B cell (primary cell): Measurements from ENCODE around the gene SLC5A5. TPM values are rescaled to one million over a fixed set of nuclear protein-coding genes. Genes with fewer than 3 reads are reported as not detected.

ENCODE experiments used
- ATAC-seq: fragments of 200-7000 bp; cut with Tn5 transposase; one replicate; pipeline ENCODE4 v1.10.0; 2021; ENCODE audit warnings: low read depth, mild to moderate bottlenecking, moderate number of reproducible peaks, moderate library complexity
- CTCF ChIA-PET: fragments of 350-600 bp; sonication (Branson Sonifier 250); formaldehyde crosslinking; loops from one replicate; lab custom pipeline; 2021; ENCODE audit warnings: antibody characterized with exemption, inconsistent platforms; lab: Charles Lee
- POLR2A ChIA-PET: fragments of 350-600 bp; sonication (Branson Sonifier 250); formaldehyde crosslinking; loops from one replicate; lab custom pipeline; 2021; ENCODE audit warnings: antibody characterized with exemption; lab: Charles Lee
- DNase-seq: peaks from one replicate; pipeline ENCODE4 v3.0.0; 2013
- H2AFZ ChIP-seq: 2 replicates; pipeline ENCODE4 v1.6.1; 2012; ENCODE audit warnings: mild to moderate bottlenecking, low read depth, low read length; ENCODE audit not compliant: insufficient read depth, poor library complexity, severe bottlenecking
- H3K27ac ChIP-seq, 2 donors: 1 replicate in 1 of 2; 2 replicates in 1 of 2; pipeline ENCODE4 v1.5.1; 2012 to 2013; ENCODE audit warnings: low read length in 2 of 2, mild to moderate bottlenecking in 2 of 2, moderate library complexity in 1 of 2
- H3K27me3 ChIP-seq, 4 experiments: fragments of 200-600 bp in 1 of 4; sonication (generic) in 1 of 4; replicated peaks in 1 of 4; 1 replicate in 2 of 4; 2 replicates in 2 of 4; pipeline versions ENCODE4 v1.6.1 to v1.7.0; 2013 to 2016; ENCODE audit warnings: low read length in 3 of 4, mild to moderate bottlenecking in 2 of 4, mixed read lengths in 1 of 4, moderate library complexity in 1 of 4; ENCODE audit not compliant: insufficient read depth in 4 of 4, control insufficient read depth in 3 of 4; ENCODE audit errors: control extremely low read depth in 1 of 4
- H3K36me3 ChIP-seq, 2 experiments: replicated peaks in 1 of 2; 1 replicate in 1 of 2; 2 replicates in 1 of 2; pipeline versions ENCODE4 v1.6.1 to v1.7.1; 2013; ENCODE audit warnings: low read length in 1 of 2; ENCODE audit not compliant: insufficient read depth in 2 of 2, control insufficient read depth in 1 of 2; ENCODE audit errors: control extremely low read depth in 1 of 2, extremely low read depth in 1 of 2
- H3K4me1 ChIP-seq, 2 donors: fragments of 200-600 bp in 1 of 2; sonication (generic) in 1 of 2; 1 replicate in 1 of 2; 2 replicates in 1 of 2; pipeline versions ENCODE4 v1.5.1 to v1.6.1; 2013 to 2017; ENCODE audit warnings: low read length in 2 of 2; ENCODE audit not compliant: control insufficient read depth in 2 of 2, insufficient read depth in 2 of 2
- H3K4me2 ChIP-seq: replicated peaks from 2 replicates; pipeline ENCODE3; 2012; ENCODE audit warnings: mild to moderate bottlenecking, low read depth, low read length; ENCODE audit not compliant: poor library complexity, severe bottlenecking
- H3K4me3 ChIP-seq, 5 experiments: fragments of 200-600 bp in 1 of 5; sonication (generic) in 1 of 5; 1 replicate in 3 of 5; 2 replicates in 2 of 5; pipeline versions ENCODE4 v1.5.1 to v1.7.0; 2011 to 2016; ENCODE audit warnings: low read length in 4 of 5, mild to moderate bottlenecking in 4 of 5, low read depth in 2 of 5, control low read depth in 1 of 5, moderate library complexity in 1 of 5; ENCODE audit not compliant: insufficient read depth in 1 of 5; ENCODE audit errors: control extremely low read depth in 1 of 5, extremely low read depth in 1 of 5
- H3K79me2 ChIP-seq: fragments of 200-600 bp; sonication (generic); one replicate; pipeline ENCODE4 v1.6.0; 2016; ENCODE audit warnings: low read length; ENCODE audit not compliant: control insufficient read depth, insufficient read depth
- H3K9ac ChIP-seq: fragments of 200-600 bp; sonication (generic); 2 replicates; pipeline ENCODE4 v1.6.1; 2017; ENCODE audit warnings: mild to moderate bottlenecking, low read length, moderate library complexity
- H3K9me3 ChIP-seq, 3 donors: one replicate each; pipeline versions ENCODE4 v1.6.1 to v1.7.1; 2013; ENCODE audit warnings: low read length in 2 of 3; ENCODE audit not compliant: control insufficient read depth in 2 of 3, insufficient read depth in 1 of 3; ENCODE audit errors: control extremely low read depth in 1 of 3
- H4K20me1 ChIP-seq: 2 replicates; pipeline ENCODE4 v1.6.0; 2012; ENCODE audit warnings: mild to moderate bottlenecking, low read length; ENCODE audit not compliant: insufficient read depth, control insufficient read depth, poor library complexity, severe bottlenecking
- H3K27ac Mint-ChIP-seq: one replicate; pipeline ENCODE4 v1.8.0; 2021; ENCODE audit warnings: mixed read lengths
- H3K27me3 Mint-ChIP-seq: one replicate; pipeline ENCODE4 v1.8.0; 2021; ENCODE audit warnings: mixed read lengths
- H3K4me1 Mint-ChIP-seq: one replicate; pipeline ENCODE4 v1.8.0; 2021; ENCODE audit warnings: mixed read lengths
- H3K4me3 Mint-ChIP-seq: one replicate; pipeline ENCODE4 v1.8.0; 2021; ENCODE audit warnings: mixed read lengths
- H3K9me3 Mint-ChIP-seq: one replicate; pipeline ENCODE4 v1.8.0; 2022; ENCODE audit warnings: mixed read lengths; ENCODE audit not compliant: insufficient read depth
- EZH2 ChIP-seq: IDR thresholded peaks from 2 replicates; pipeline ENCODE4 v1.6.1; 2012; ENCODE audit warnings: borderline replicate concordance, low read depth, mild to moderate bottlenecking, moderate library complexity, low read length; ENCODE audit not compliant: insufficient read depth, poor library complexity, severe bottlenecking
- WGBS: methylation state at CpG from one replicate; pipeline ENCODE4 v1.1.5; 2013; ENCODE audit warnings: missing lambda C conversion rate; ENCODE audit not compliant: insufficient coverage; 5-methylcytosine and 5-hydroxymethylcytosine counted together
- intact Hi-C: fragments of 100-400 bp; cut with micrococcal nuclease; formaldehyde crosslinking; loops from one replicate; pipeline ENCODE4 v1.10.0; 2022
- polyA plus RNA-seq: library from polyadenylated mRNA; depleted of rRNA; stranded (reverse); fragments of >200 nt; gene quantifications from 2 replicates; pipeline ENCODE4 v1.2.3, GENCODE V29; 2012
- total RNA-seq, 2 donors: library from RNA; stranded (reverse); fragments of 120-200 nt in 1 of 2; gene quantifications; 1 replicate in 1 of 2; 2 replicates in 1 of 2; pipeline versions ENCODE4 v1.2.3 to v1.2.4, GENCODE V29; 2013 to 2022
- TF ChIP-seq, protein P1 (sequence below): fragments of 200-600 bp; IDR thresholded peaks from one replicate; pipeline ENCODE4 v1.8.0; 2022; ENCODE audit warnings: antibody characterized with exemption, mild to moderate bottlenecking

Gene SLC5A5
- total and polyA plus RNA-seq, 2 donors (not counting 1 experiment from before 2014, with no cell fraction given) = 0.07 to 0.40 TPM

DNA sequence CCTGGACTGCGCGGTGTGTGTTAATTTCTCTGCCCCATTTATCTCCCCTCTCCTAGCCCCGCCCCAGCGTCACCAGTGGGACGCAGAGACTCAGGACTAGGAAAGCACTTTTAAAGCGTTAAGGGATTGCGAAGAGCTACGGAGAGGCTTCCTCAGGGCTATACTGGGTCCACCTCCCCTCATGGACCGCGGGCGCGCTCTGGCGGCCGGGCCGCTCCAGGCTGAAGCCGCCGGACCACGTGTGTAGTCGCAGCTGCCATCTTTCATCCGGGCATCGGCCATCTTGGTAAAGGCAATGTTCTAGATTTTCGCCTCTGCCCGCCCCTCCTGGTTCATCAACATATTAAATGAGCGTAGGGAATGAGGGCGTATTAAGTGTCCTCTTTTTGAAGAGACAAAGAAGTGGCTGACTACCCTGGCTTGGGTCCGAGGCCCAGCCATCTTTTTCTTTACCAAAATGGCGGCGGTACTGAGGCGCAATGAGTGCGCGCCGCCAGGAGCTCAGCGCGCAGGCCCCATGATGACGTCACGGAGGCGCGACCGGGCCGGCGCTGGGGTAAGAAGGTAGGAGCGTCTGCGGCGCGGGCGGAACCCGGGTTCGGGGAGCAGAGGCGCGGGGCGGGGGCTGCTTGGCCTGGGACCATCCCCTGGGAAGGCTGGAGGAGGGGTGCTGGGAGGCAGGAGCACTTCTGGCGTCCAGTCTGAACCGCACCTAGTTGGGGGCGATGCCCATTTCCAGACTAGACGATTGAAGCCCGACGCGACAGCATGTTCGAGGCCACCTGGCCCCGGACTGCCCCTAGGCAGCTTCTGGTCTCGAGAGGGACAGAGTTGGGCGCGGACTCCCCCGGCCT is 61.0 kb downstream of the SLC5A5 start, which contains the start of gene CCDC124:
Gene CCDC124, plus strand, starts transcription at position 531 of the 854 bp plus-strand sequence. CDS start 3,406 bp downstream, outside the sequence.
- WGBS = under 1% methylated on average over 61 of the region's 64 CpGs
- Histone ChIP-seq H3K9ac (peak within 1 kb of the TSS; percentile 91), H3K27ac (peak within 1 kb of the TSS; percentile 93 to 96), H3K4me3 (peak within 1 kb of the TSS; percentile 72 to 88 (median 79)), H3K27me3 (no peaks in the 10 kb centered on the region), H3K9me3 (peaks cover 0 to 5% (median 0%) of the 10 kb centered on the region in 3 donors), H3K79me2 (peaks cover 32% of the 10 kb centered on the region), H3K4me1 (peaks cover 11 to 19% of the 10 kb centered on the region in 2 donors), H3K4me2 (peak within 1 kb of the TSS; percentile 80), H3K36me3 (no peaks in the 10 kb centered on the region), H4K20me1 (no peaks in the 10 kb centered on the region), H2AFZ (peak within 1 kb of the TSS; percentile 96)
- DNase-seq (peak; percentile 97), ATAC-seq (peak; percentile 95)
- Mint-ChIP-seq H3K4me1 (peaks cover 22% of the 10 kb centered on the region), H3K27me3 (no peaks in the 10 kb centered on the region), H3K4me3 (peak within 1 kb of the TSS; percentile 96), H3K9me3 (no peaks in the 10 kb centered on the region), H3K27ac (peak within 1 kb of the TSS; percentile 97)
- intact Hi-C loops = loop anchor here (1.0 to 2.0 kb wide), 4 partner anchors 60 to 220 kb away; partner anchors contain the start of genes PIK3R2 and RPL18A
- ChIA-PET CTCF (interaction anchor here (0.7 to 11.7 kb wide), 29 partner anchors 11 to 511 kb away, joined by 3 to 374 read pairs (median 4); partner anchors contain the start of genes ARRDC2, JAK3, PIK3R2 and RPL18A), POLR2A (interaction anchor here (0.5 to 2.3 kb wide), 17 partner anchors 10 to 421 kb away, joined by 3 to 65 read pairs (median 4); partner anchors contain the start of genes JAK3, PGLS and RPL18A)
- no peak for TF ChIP-seq EZH2
- TF ChIP-seq, protein P1, sequence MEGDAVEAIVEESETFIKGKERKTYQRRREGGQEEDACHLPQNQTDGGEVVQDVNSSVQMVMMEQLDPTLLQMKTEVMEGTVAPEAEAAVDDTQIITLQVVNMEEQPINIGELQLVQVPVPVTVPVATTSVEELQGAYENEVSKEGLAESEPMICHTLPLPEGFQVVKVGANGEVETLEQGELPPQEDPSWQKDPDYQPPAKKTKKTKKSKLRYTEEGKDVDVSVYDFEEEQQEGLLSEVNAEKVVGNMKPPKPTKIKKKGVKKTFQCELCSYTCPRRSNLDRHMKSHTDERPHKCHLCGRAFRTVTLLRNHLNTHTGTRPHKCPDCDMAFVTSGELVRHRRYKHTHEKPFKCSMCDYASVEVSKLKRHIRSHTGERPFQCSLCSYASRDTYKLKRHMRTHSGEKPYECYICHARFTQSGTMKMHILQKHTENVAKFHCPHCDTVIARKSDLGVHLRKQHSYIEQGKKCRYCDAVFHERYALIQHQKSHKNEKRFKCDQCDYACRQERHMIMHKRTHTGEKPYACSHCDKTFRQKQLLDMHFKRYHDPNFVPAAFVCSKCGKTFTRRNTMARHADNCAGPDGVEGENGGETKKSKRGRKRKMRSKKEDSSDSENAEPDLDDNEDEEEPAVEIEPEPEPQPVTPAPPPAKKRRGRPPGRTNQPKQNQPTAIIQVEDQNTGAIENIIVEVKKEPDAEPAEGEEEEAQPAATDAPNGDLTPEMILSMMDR = peak; percentile 90
